Measurements from ENCODE around the gene FZD10. TPM values are rescaled to one million over a fixed set of nuclear protein-coding genes. Genes with fewer than 3 reads are reported as not detected.
A peak's percentile ranks its signal among the peaks of the same experiment; 100 is the strongest.

FZD10 gene
- total RNA-seq = under 1 TPM; 0.62 to 0.79 TPM
- 0.90 TPM for polyA plus RNA-seq (ENCODE audit: insufficient read depth, low read depth, low replicate concordance)
- long read RNA-seq, donor 1, transcript FZD10-202 (1 exons, 3,282 nt) = major isoform, 5 of 5 reads
- long read RNA-seq, donor 1, partial matches to known transcripts = 0 of 5 reads
- long read RNA-seq, donor 1, other reads (novel, unspliced or antisense) = 0 of 5 reads
- long read RNA-seq, donor 2, transcript FZD10-202 (1 exons, 3,282 nt) = major isoform, 6 of 6 reads
- long read RNA-seq, donor 2, partial matches to known transcripts = 0 of 6 reads
- long read RNA-seq, donor 2, other reads (novel, unspliced or antisense) = 0 of 6 reads

DNA sequence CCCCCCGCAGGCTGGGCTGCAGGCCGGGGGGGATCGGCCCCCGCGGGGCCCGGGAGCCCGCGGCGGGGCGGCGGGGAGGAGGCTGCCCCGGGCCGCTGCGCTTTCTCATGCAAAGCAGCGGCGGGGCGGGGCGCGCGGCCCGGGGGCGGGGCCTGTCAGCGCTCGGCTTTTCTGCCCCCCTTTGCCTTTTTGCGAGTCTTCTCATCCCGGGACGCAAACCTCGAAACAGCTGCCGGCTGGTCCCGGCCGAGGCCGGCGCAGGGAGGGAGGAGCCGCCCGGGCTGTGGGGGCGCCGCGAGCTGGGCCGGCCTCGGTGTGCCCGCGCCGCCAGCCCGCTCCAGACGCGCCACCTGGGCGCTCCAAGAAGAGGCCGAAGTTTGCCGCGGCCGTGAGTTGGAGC, at the start of gene FZD10:
Gene FZD10, plus strand, starts transcription at position 198 of the 400 bp plus-strand sequence. CDS start 479 bp downstream, outside the sequence.
- Histone ChIP-seq H3K4me1 (no peaks in the 10 kb centered on the region), H3K9me3 (no peaks in the 10 kb centered on the region), H3K4me3 (peak within 1 kb of the TSS; percentile 16 to 55), H3K36me3 (ENCODE audit: low read depth, missing control alignments) (no peaks in the 10 kb centered on the region), H3K27ac (no peak within 1 kb of the TSS), H3K27me3 (no peaks in the 10 kb centered on the region)
- WGBS, 2 donors = 0% methylated on average over 26 of the region's 51 CpGs; no CpG with 5 or more reads in 1 of the 2 donors
- intact Hi-C loops (cut with DNase I; ENCODE audit: low total_unique reads) = no loop called here
- peak; percentile 57 for DNase-seq
- TF ChIP-seq CTCF (IDR thresholded peaks at IDR 0.05) (no peak), POLR2A (IDR thresholded peaks at IDR 0.05) (no peak)

- no peaks in the 10 kb centered on the region for H3K27me3 ChIP-seq
- 48 to 51% methylated on average over 18 to 20 of the region's 20 CpGs for WGBS, 2 donors
- H3K36me3 ChIP-seq (ENCODE audit: low read depth, missing control alignments) = no peaks in the 10 kb centered on the region
- no peaks in the 10 kb centered on the region for H3K9me3 ChIP-seq
- TF ChIP-seq POLR2A (IDR thresholded peaks at IDR 0.05) (no peak), CTCF (IDR thresholded peaks at IDR 0.05) (no peak)
- H3K27ac ChIP-seq = no peak overlapping the region
- peak overlapping the region in 1 of 2 donors; percentile 13 for H3K4me3 ChIP-seq
- intact Hi-C loops (cut with DNase I; ENCODE audit: low total_unique reads) = no loop called here
- peak; percentile 30 for DNase-seq
- no peaks in the 10 kb centered on the region for H3K4me1 ChIP-seq
These were observed 47.3 kb upstream of the FZD10 start for GRCh38 chr12:130114952-130115351.

DNA sequence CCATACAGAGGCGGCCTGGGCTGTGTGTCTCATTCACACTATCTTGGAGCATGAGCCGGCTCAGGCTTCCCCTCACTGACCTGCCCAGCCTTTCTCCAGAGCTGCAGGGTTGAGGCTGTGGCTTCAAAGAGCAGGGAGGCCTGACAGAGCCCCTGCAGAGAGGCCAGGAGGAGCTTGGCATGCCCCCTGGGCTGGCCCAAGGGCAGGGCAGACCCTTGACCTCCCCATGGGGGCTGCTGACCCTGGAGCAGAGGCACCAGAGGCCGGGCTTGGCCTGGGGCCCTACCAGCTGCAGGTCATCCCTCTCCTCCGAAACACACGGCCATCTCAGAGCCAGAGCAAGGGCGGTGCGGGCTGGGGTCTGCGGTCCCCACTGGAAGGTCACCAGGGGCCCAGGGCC, 46.6 kb upstream of the FZD10 start:
- no peaks in the 10 kb centered on the region for H3K9me3 ChIP-seq
- no peaks in the 10 kb centered on the region for H3K4me1 ChIP-seq
- H3K27ac ChIP-seq = no peak overlapping the region
- DNase-seq = no peak
- TF ChIP-seq POLR2A (IDR thresholded peaks at IDR 0.05) = no peak
- no peaks in the 10 kb centered on the region for H3K36me3 ChIP-seq (ENCODE audit: low read depth, missing control alignments)
- H3K4me3 ChIP-seq = peak overlapping the region in 1 of 2 donors; percentile 13
- WGBS, 2 donors = 68 to 94% methylated on average over 4 to 6 of the region's 8 CpGs
- H3K27me3 ChIP-seq = no peaks in the 10 kb centered on the region
- intact Hi-C loops (cut with DNase I; ENCODE audit: low total_unique reads) = no loop called here

GRCh38 chr12:130116791-130117190, 45.5 kb upstream of the FZD10 start:
- Histone ChIP-seq H3K36me3 (ENCODE audit: low read depth, missing control alignments) (no peaks in the 10 kb centered on the region), H3K9me3 (no peaks in the 10 kb centered on the region), H3K27me3 (no peaks in the 10 kb centered on the region), H3K27ac (no peak overlapping the region), H3K4me3 (no peak overlapping the region), H3K4me1 (no peaks in the 10 kb centered on the region)
- TF ChIP-seq CTCF (IDR thresholded peaks at IDR 0.05) (no peak), POLR2A (IDR thresholded peaks at IDR 0.05) (no peak)
- no peak for DNase-seq
- intact Hi-C loops (cut with DNase I; ENCODE audit: low total_unique reads) = no loop called here
- 69 to 82% methylated on average over 5 to 6 of the region's 6 CpGs for WGBS, 2 donors

DNA sequence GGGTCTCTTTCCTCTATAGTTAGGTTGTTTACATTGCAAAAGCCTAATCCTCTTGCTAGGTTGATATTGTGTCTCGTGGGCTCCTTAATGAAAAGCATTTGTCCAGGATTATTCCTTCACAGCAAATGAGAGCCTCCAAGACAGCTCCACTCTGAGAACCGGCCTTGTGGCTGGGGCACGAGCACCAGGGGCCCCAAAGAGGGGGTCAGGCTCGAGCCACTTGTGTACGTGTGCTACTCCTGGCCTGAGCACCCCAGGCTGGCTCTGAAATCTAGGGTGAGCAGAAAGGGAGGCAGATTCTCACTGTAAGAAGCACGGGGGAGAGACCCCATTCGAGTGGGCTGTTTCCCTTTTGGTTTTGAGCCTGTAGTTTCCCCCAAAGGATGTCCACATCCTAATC, 45.0 kb upstream of the FZD10 start:
- Histone ChIP-seq H3K36me3 (ENCODE audit: low read depth, missing control alignments) (no peaks in the 10 kb centered on the region), H3K9me3 (no peaks in the 10 kb centered on the region), H3K4me3 (no peak overlapping the region), H3K4me1 (no peaks in the 10 kb centered on the region), H3K27me3 (no peaks in the 10 kb centered on the region), H3K27ac (no peak overlapping the region)
- 58 to 81% methylated on average over 7 of the region's 7 CpGs for WGBS, 2 donors
- intact Hi-C loops (cut with DNase I; ENCODE audit: low total_unique reads) = no loop called here
- TF ChIP-seq POLR2A (IDR thresholded peaks at IDR 0.05) (no peak), CTCF (IDR thresholded peaks at IDR 0.05) (no peak)
- DNase-seq = no peak

All from testis (tissue), 5 donors.